IMR-90 (cell line): ENCODE results near the gene GZF1. TPM values are rescaled to one million over a fixed set of nuclear protein-coding genes. Genes with fewer than 3 reads are reported as not detected.
A peak's percentile ranks its signal among the peaks of the same experiment; 100 is the strongest.

ENCODE experiments used
- ATAC-seq: fragments of 200-7000 bp; cut with Tn5 transposase; 2 replicates; pipeline ENCODE4 v1.9.1; 2020; ENCODE audit warnings: low read depth, mild to moderate bottlenecking, moderate library complexity
- BruUV-seq: library from RNA; stranded (reverse); fragments of 400-500 nt; replicated peaks from 2 replicates; lab custom pipeline; 2021; lab: Mats Ljungman, UMichigan
- CTCF ChIA-PET: fragments of 300-600 bp; formaldehyde crosslinking; extraction: SDS; loops from one replicate; lab custom pipeline; 2021; ENCODE audit warnings: antibody characterized with exemption; lab: Yijun Ruan, JAX
- POLR2A ChIA-PET: fragments of 300-600 bp; sonication (Branson Sonifier 250); formaldehyde crosslinking; loops from one replicate; lab custom pipeline; 2022; ENCODE audit warnings: antibody characterized with exemption; ENCODE audit not compliant: unreplicated experiment; lab: Charles Lee
- DNase-seq: peaks from one replicate; pipeline ENCODE4 v3.0.0; 2013
- H2AFZ ChIP-seq: replicated peaks from 2 replicates; pipeline ENCODE3; 2013; ENCODE audit warnings: low read length, mild to moderate bottlenecking; ENCODE audit not compliant: poor library complexity
- H2AK5ac ChIP-seq: 2 replicates; pipeline ENCODE4 v1.6.1; 2013; ENCODE audit warnings: low read depth, low read length, inconsistent platforms
- H2AK9ac ChIP-seq: replicated peaks from 2 replicates; pipeline ENCODE3; 2013; ENCODE audit warnings: mild to moderate bottlenecking, low read depth, low read length, moderate library complexity; ENCODE audit not compliant: poor library complexity
- H2BK120ac ChIP-seq: 2 replicates; pipeline ENCODE4 v1.6.1; 2013; ENCODE audit warnings: low read depth, low read length, inconsistent platforms
- H2BK15ac ChIP-seq: 3 replicates; pipeline ENCODE4 v1.6.1; 2013; ENCODE audit warnings: low read depth, low read length, inconsistent platforms
- H2BK20ac ChIP-seq: 2 replicates; pipeline ENCODE4 v1.6.1; 2013; ENCODE audit warnings: low read depth, mild to moderate bottlenecking, inconsistent platforms, low read length, moderate library complexity
- H2BK5ac ChIP-seq: 2 replicates; pipeline ENCODE4 v1.6.1; 2013; ENCODE audit warnings: mild to moderate bottlenecking, low read depth, low read length, inconsistent platforms; ENCODE audit not compliant: poor library complexity, severe bottlenecking
- H3K14ac ChIP-seq: replicated peaks from 2 replicates; pipeline ENCODE4 v1.6.1; 2013; ENCODE audit warnings: low read depth, low read length, inconsistent platforms
- H3K18ac ChIP-seq: 2 replicates; pipeline ENCODE4 v1.6.1; 2013; ENCODE audit warnings: low read depth, low read length, control low read depth
- H3K23ac ChIP-seq: 2 replicates; pipeline ENCODE4 v1.6.1; 2013; ENCODE audit warnings: low read depth, low read length, inconsistent platforms
- H3K27ac ChIP-seq: 2 replicates; pipeline ENCODE4 v1.5.1; 2013; ENCODE audit warnings: mild to moderate bottlenecking, control low read depth, low read length; ENCODE audit not compliant: insufficient read depth
- H3K27me3 ChIP-seq: 2 replicates; pipeline ENCODE4 v1.6.1; 2013; ENCODE audit warnings: low read length; ENCODE audit not compliant: control insufficient read depth, insufficient read depth
- H3K36me3 ChIP-seq: 2 replicates; pipeline ENCODE4 v1.6.1; 2013; ENCODE audit warnings: low read length, mixed read lengths; ENCODE audit not compliant: control insufficient read depth, insufficient read depth
- H3K4ac ChIP-seq: 2 replicates; pipeline ENCODE4 v1.6.1; 2013; ENCODE audit warnings: low read depth, low read length, inconsistent platforms
- H3K4me1 ChIP-seq: 2 replicates; pipeline ENCODE4 v1.6.1; 2013; ENCODE audit warnings: low read length, mixed read lengths; ENCODE audit not compliant: control insufficient read depth, insufficient read depth
- H3K4me2 ChIP-seq: 2 replicates; pipeline ENCODE4 v1.6.1; 2013; ENCODE audit warnings: low read depth, mild to moderate bottlenecking, control low read depth, low read length, moderate library complexity
- H3K4me3 ChIP-seq: 2 replicates; pipeline ENCODE4 v1.5.1; 2013; ENCODE audit warnings: low read depth, mild to moderate bottlenecking, control low read depth, low read length, moderate library complexity; ENCODE audit not compliant: insufficient read depth
- H3K56ac ChIP-seq: 2 replicates; pipeline ENCODE4 v1.6.1; 2013; ENCODE audit warnings: low read length, inconsistent platforms; ENCODE audit not compliant: insufficient read depth; ENCODE audit errors: extremely low read depth
- H3K79me1 ChIP-seq, 2 experiments: 2 replicates each; pipeline ENCODE4 v1.6.1; 2013; ENCODE audit warnings: low read length in 2 of 2, inconsistent platforms in 1 of 2, low read depth in 1 of 2
- H3K9ac ChIP-seq: 2 replicates; pipeline ENCODE4 v1.6.1; 2013; ENCODE audit warnings: low read depth, low read length, control low read depth
- H3K9me1 ChIP-seq: 2 replicates; pipeline ENCODE4 v1.6.1; 2013; ENCODE audit warnings: low read length, inconsistent platforms; ENCODE audit not compliant: insufficient read depth
- H3K9me3 ChIP-seq: 2 replicates; pipeline ENCODE4 v1.6.1; 2013; ENCODE audit warnings: low read length; ENCODE audit not compliant: control insufficient read depth, insufficient read depth
- H4K20me1 ChIP-seq: 2 replicates; pipeline ENCODE4 v1.6.1; 2013; ENCODE audit warnings: low read length, inconsistent platforms; ENCODE audit not compliant: insufficient read depth
- H4K5ac ChIP-seq: 2 replicates; pipeline ENCODE4 v1.6.1; 2013; ENCODE audit warnings: mild to moderate bottlenecking, low read depth, low read length, control low read depth
- H4K8ac ChIP-seq, 2 experiments: 2 replicates each; pipeline ENCODE4 v1.6.1; 2013; ENCODE audit warnings: low read depth in 2 of 2, low read length in 2 of 2, control low read depth in 1 of 2, inconsistent platforms in 1 of 2
- H4K91ac ChIP-seq: 2 replicates; pipeline ENCODE4 v1.6.1; 2013; ENCODE audit warnings: low read depth, low read length, inconsistent platforms; ENCODE audit not compliant: insufficient read depth
- CEBPB ChIP-seq: IDR thresholded peaks from 2 replicates; pipeline ENCODE4 v1.6.1; 2012; ENCODE audit warnings: low read depth, low read length, improper control_type of control experiment
- CHD1 ChIP-seq: IDR thresholded peaks from 2 replicates; pipeline ENCODE4 v1.6.1; 2012; ENCODE audit warnings: low read depth, low read length, improper control_type of control experiment
- MAZ ChIP-seq: IDR thresholded peaks from 2 replicates; pipeline ENCODE4 v1.6.1; 2012; ENCODE audit warnings: low read depth, mild to moderate bottlenecking, low read length, improper control_type of control experiment, moderate library complexity, borderline replicate concordance
- POLR2A ChIP-seq: IDR thresholded peaks from 2 replicates; pipeline ENCODE4 v1.6.1; 2012; ENCODE audit warnings: mild to moderate bottlenecking, low read depth, low read length
- RFX5 ChIP-seq: IDR thresholded peaks from 2 replicates; pipeline ENCODE4 v1.8.0; 2012; ENCODE audit warnings: low read depth, mild to moderate bottlenecking, low read length, moderate library complexity
- WGBS, 2 experiments: methylation state at CpG; one replicate each; pipeline versions ENCODE4 v1.1.5 to v1.1.7; 2013; ENCODE audit warnings: missing lambda C conversion rate in 2 of 2; ENCODE audit not compliant: insufficient read length in 1 of 2; ENCODE audit errors: extremely low coverage in 2 of 2; 5-methylcytosine and 5-hydroxymethylcytosine counted together
- dilution Hi-C: fragments of 300-500 bp; cut with HindIII; formaldehyde crosslinking; loops from one replicate; pipeline ENCODE4 v1.14.3; 2018; ENCODE audit warnings: low sequenced_read_pairs; ENCODE audit not compliant: unreplicated experiment
- in situ Hi-C: fragments of 300-500 bp; cut with MboI; formaldehyde crosslinking; loops from 3 replicates; pipeline ENCODE4 v1.14.3; 2019; ENCODE audit warnings: low sequenced_read_pairs, inconsistent platforms, mixed read lengths
- intact Hi-C: fragments of 100-400 bp; cut with micrococcal nuclease; formaldehyde crosslinking; loops from 2 replicates; pipeline ENCODE4 v1.10.0; 2022
- polyA plus RNA-seq, 3 experiments: library from polyadenylated mRNA; depleted of rRNA; stranded (reverse); fragments of >200 nt; gene quantifications; 2 replicates each; pipeline ENCODE4 v1.2.3, GENCODE V29; 2012; ENCODE audit warnings: low replicate concordance in 1 of 3
- total RNA-seq: library from RNA; depleted of rRNA; stranded (reverse); fragments of >200 nt; gene quantifications from 2 replicates; pipeline ENCODE4 v1.2.3, GENCODE V29; 2012

GZF1 gene
- total and polyA plus RNA-seq, 2 of the 4 experiments (the other 2 are of a cell fraction) = 23.7 to 24.7 TPM

- H3K79me1 ChIP-seq = peaks cover 28 to 47% of the 10 kb centered on the region in 2 experiments
- peaks cover 32% of the 10 kb centered on the region for H3K36me3 ChIP-seq
- no peak overlapping the region for H3K27ac ChIP-seq
- H3K4me2 ChIP-seq = no peak overlapping the region
- no peak overlapping the region for H2AK9ac ChIP-seq
- H3K23ac ChIP-seq = no peak overlapping the region
- H4K5ac ChIP-seq = no peak overlapping the region
- no peak overlapping the region for H2BK20ac ChIP-seq
- H3K4me1 ChIP-seq = peaks cover 5% of the 10 kb centered on the region; the same call in 1 of the 2 replicates
- ATAC-seq (no peak), DNase-seq (peak; percentile 37)
- 100% methylated on average over 3 of the region's 4 CpGs; no CpG with 5 or more reads in 1 of the 2 experiments for WGBS, 2 experiments
- no peak overlapping the region for H2BK120ac ChIP-seq
- H3K4me3 ChIP-seq = no peak overlapping the region
- no TSS peak for BruUV-seq
- in situ Hi-C loops (no loop called here), dilution Hi-C loops (no loop called here), intact Hi-C loops (no loop called here)
- H3K18ac ChIP-seq = no peak overlapping the region
- H3K4ac ChIP-seq = no peak overlapping the region
- H3K9me1 ChIP-seq = peaks cover 18% of the 10 kb centered on the region
- POLR2A ChIA-PET = no interaction called here
- no peak overlapping the region for H3K56ac ChIP-seq
- H4K8ac ChIP-seq = no peak overlapping the region
- no peak overlapping the region for H2BK15ac ChIP-seq
- no peak overlapping the region for H2AFZ ChIP-seq
- H4K20me1 ChIP-seq = no peaks in the 10 kb centered on the region; the same call in 1 of the 2 replicates
- TF ChIP-seq POLR2A (no peak), CHD1 (no peak), CEBPB (peak; percentile 55), MAZ (no peak), RFX5 (no peak)
- no peak overlapping the region for H3K9ac ChIP-seq
- no peaks in the 10 kb centered on the region for H3K9me3 ChIP-seq
- no peak overlapping the region for H3K14ac ChIP-seq
- CTCF ChIA-PET = interaction anchor here (1.0 kb wide), 1 partner anchor 16 kb away, joined by 3 read pairs; no protein-coding TSS in a partner anchor
- H2AK5ac ChIP-seq = no peak overlapping the region
- no peak overlapping the region for H4K91ac ChIP-seq
- H3K27me3 ChIP-seq = no peaks in the 10 kb centered on the region
- H2BK5ac ChIP-seq = no peak overlapping the region
Measured at GRCh38 chr20:23393996-23394775, 32.2 kb downstream of the GZF1 start.
